GM18499 (cell line): ENCODE results near the gene HCN3.
"Not testable (repeated sequence)": the region's sequence is repeated elsewhere in the genome, so short reads cannot be mapped to it uniquely, and the experiment has no call there.

Experiments
- ATAC-seq: cut with Tn5 transposase; IDR thresholded peaks from one replicate; pipeline ENCODE4 v1.9.1; 2021; ENCODE audit warnings: moderate number of reproducible peaks; ENCODE audit not compliant: insufficient read depth, unreplicated experiment

Gene HCN3

GRCh38 chr1:155277070-155277901, at the start of gene HCN3:
Gene HCN3, plus strand, starts transcription at chr1:155277463. Its CDS starts 128 bp downstream, at chr1:155277591.
- ATAC-seq = no peak

DNA sequence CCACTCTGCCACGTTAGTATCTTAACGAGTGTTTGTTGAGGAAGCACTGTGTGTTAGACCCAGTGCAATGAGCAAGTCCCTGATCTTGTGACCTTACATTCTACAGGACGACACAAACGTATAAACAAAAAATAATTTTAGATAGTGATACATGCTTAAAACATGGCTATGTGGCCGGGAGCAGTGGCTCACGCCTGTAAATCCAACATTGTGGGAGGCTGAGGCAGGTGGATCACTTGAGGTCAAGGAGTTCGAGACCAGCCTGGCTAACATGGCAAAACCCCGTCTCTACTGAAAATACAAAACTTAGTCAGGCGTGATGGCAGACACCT, 49.2 kb upstream of the HCN3 start:
- ATAC-seq = no peak

GRCh38 chr1:155231302-155231701, 46.0 kb upstream of the HCN3 start:
- not testable (repeated sequence) for ATAC-seq

GRCh38 chr1:155232001-155232978, 45.0 kb upstream of the HCN3 start:
- ATAC-seq = not testable (repeated sequence)

DNA sequence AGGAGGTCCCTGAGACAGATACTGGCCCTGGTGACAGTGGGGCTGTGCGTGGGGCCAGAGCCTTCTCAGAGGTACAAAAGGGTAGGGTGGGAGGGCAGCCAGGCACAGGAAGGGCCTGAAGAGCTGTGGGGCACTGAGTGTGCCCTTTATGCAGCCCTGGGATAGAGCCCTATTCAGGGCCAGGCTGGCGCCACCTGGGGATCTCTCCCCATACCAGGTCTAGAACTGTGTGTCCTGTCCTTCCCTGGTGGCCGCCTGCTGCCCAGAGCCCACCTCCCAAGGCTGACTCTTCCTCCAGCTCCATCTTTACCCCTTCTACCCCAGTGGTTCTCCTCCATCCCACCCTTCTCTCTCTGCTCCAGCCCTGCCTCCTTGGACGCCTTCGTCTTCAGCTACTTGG, 43.8 kb upstream of the HCN3 start:
- not testable (repeated sequence) for ATAC-seq

- not testable (repeated sequence) for ATAC-seq
Observed at GRCh38 chr1:155235375-155235774, 41.9 kb upstream of the HCN3 start.

DNA sequence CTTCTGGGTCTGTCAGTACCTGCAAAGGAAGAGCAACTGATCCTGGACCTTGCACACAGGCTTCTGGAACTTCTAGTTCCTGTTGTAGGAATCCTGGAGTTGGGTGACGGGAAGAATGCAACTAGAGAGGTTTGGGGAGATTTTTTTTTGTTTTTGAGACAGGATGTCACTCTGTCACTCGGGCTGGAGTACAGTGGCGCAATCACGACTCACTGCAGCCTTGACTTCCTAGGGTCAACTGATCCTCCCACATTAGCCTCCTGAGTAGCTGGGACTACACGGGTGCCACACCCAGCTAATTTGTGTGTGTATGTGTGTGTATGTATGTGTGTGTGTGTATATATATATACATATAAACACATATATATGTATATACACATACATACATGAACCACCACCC, 40.8 kb upstream of the HCN3 start:
- ATAC-seq = no peak

DNA sequence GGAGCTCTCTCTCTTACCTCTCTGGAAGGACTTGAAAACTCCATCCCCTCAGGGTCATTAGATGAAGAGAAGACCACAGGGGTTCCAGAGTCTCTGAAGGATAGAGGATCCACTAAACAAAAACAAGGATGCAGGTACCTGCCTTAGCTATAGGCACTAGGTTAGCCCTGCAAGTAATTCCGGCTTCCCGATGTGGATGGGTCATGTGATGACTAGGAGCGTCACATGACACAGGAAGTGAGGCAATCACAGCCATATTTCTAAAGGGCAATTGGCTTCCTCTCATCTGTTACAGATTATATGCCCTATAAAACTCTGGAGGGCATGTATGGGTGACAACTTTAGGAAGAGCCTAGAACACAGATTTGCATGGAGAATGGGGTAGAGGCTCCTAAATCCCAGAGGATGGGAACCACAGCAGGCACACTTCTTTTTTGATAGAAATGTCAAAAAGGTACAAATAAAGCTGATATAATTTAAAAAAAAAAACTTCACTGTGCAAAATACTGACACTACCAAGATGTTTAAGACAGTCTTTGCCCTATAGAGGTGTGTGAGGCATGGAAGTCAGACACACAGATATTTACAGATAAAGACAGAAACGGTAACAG, 36.1 kb upstream of the HCN3 start:
- ATAC-seq = no peak

DNA sequence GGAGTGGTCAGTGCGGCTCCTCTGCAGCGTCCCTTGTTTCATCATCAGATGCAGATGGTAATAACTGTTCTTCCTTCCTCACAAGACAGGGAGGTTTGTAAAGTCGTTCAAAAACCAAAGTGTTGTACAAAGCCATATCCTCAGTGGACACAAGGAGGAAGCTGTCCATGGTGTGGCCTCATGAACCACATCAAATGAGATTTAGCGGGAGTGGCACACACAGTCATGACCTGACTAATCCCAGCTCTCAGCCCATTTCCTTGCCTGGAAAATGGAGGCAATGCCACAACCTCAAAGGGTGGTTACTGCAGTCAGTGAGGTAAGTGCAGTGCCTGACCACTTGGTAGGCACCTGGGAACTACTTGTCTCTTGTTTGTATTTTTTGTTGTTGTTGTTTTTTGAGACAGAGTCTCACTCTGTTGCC, 35.4 kb upstream of the HCN3 start:
- ATAC-seq = no peak

- no peak for ATAC-seq
Observed at GRCh38 chr1:155242805-155243358, 34.4 kb upstream of the HCN3 start.

GRCh38 chr1:155244368-155245162, 32.7 kb upstream of the HCN3 start:
- peak; percentile 60 for ATAC-seq

GRCh38 chr1:155245163-155245524, 32.1 kb upstream of the HCN3 start:
- no peak for ATAC-seq

- ATAC-seq = not testable (repeated sequence)
Observed at GRCh38 chr1:155246796-155247195, 30.5 kb upstream of the HCN3 start.

DNA sequence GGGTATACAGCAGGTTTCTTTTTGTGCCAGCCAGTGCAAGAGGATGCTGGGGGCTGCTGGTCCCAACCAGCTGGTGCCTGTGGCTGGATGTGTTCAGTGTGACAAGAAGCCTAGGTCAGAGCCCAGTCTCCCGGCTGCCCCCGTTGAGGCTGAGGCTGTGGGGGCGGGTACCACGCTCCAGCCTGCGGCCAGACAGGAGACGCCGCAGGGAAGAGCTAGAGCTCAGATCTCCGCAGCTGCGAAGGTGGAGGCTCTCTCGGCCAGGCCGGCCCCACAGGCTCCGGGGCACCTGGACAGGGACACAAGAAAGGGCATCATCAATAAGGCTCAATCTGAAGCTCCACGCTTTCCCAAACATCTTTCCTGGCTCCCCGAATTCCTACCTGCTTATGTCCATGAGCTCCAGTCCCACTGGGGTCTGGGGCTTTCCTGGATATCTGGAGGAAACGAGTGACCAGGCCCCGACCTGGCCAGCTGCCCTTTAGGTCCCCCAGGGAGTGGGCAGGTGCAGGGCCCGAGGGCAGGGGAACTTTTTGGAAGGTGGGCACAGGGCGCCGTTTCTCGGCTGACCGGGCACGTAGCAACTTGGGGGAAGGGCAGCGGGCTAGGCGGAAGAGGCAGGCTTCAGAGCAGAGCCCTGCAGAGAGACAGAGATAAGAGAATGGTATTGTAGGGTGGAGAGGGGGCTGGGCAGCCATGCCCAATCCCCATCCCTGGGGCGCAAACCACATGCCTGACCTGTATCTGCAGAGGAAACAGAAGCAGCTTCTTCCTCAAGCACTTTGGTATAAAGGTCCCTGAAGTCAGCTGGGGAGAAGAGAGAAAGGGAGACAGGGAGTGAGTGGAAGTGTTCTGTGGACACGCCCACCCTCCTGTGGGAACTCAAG, 29.4 kb upstream of the HCN3 start:
- ATAC-seq = no peak

GRCh38 chr1:155250246-155250632, 27.0 kb upstream of the HCN3 start:
- ATAC-seq = no peak

GRCh38 chr1:155250633-155251449, 26.4 kb upstream of the HCN3 start:
- ATAC-seq = no peak

DNA sequence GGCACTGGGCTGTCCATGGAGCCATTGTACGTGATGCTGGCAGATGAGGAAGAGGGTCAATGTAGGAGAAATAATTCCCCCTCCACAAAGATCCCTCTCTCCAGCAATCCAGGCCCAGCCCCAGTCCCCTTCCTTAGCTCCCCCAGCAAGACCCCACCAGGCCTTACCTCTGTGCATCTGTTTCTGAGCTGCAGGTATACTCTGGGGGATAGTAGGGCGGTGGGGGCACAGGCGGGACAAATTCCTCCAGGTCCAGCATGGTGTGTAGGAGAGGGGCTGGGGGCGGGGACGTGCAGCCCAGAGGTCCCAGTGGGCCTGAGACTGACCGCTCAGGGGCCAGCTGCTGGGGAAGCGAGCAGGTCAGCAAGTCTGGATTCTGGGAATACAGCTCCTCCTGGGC, 25.7 kb upstream of the HCN3 start:
- no peak for ATAC-seq

- ATAC-seq = no peak
Observed at GRCh38 chr1:155253208-155253607, 24.1 kb upstream of the HCN3 start.
